Neutrophil (primary cell): Measurements from ENCODE around the gene KHNYN.
A peak's percentile ranks its signal among the peaks of the same experiment; 100 is the strongest.

Experiments used
- H3K27ac ChIP-seq: fragments of 200-600 bp; sonication (generic); 2 replicates; pipeline ENCODE4 v1.5.1; 2016; ENCODE audit warnings: mild to moderate bottlenecking, moderate library complexity
- H3K27me3 ChIP-seq: fragments of 200-600 bp; sonication (generic); 2 replicates; pipeline ENCODE4 v1.6.0; 2016; ENCODE audit warnings: mild to moderate bottlenecking
- H3K36me3 ChIP-seq: fragments of 200-600 bp; sonication (generic); 2 replicates; pipeline ENCODE4 v1.5.1; 2017
- H3K4me1 ChIP-seq, 2 experiments: fragments of 200-600 bp in 1 of 2; sonication (generic) in 1 of 2; 1 replicate in 1 of 2; 2 replicates in 1 of 2; pipeline versions ENCODE4 v1.5.1 to v1.6.1; 2013 to 2016; ENCODE audit warnings: low read depth in 1 of 2, low read length in 1 of 2, mild to moderate bottlenecking in 1 of 2, moderate library complexity in 1 of 2; ENCODE audit not compliant: control insufficient read depth in 1 of 2, insufficient read depth in 1 of 2
- H3K4me3 ChIP-seq, 2 experiments: fragments of 200-600 bp in 1 of 2; sonication (generic) in 1 of 2; 1 replicate in 1 of 2; 2 replicates in 1 of 2; pipeline ENCODE4 v1.5.1; 2013 to 2016; ENCODE audit warnings: low read depth in 1 of 2, low read length in 1 of 2, mild to moderate bottlenecking in 1 of 2, moderate library complexity in 1 of 2
- H3K9me3 ChIP-seq: fragments of 200-600 bp; sonication (generic); 2 replicates; pipeline ENCODE4 v1.5.1; 2016
- TF ChIP-seq, protein P1 (sequence below): fragments of 200-600 bp; sonication (generic); IDR thresholded peaks from 2 replicates; pipeline ENCODE4 v1.5.1; 2016; ENCODE audit warnings: antibody characterized with exemption

Gene KHNYN

DNA sequence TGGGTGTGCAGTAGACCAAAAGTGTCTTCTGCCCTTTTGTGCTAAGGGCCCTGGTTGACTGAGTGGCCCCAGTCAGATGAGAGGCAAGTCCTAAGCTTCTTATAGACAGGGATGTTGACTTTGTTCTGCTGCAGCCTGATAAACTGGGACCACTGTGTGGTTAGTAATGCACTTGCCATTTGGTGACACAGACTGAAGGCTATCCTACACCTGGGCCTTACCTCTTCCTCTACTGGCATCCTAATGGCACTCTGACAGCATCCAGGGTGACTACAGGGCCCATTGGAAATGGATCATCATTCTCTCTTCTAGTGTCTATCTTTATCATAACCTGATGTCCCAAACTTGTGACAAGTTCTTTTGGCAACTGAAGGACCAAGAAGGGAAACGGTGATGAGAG, 9.5 kb downstream of the KHNYN start:
- TF ChIP-seq, protein P1, sequence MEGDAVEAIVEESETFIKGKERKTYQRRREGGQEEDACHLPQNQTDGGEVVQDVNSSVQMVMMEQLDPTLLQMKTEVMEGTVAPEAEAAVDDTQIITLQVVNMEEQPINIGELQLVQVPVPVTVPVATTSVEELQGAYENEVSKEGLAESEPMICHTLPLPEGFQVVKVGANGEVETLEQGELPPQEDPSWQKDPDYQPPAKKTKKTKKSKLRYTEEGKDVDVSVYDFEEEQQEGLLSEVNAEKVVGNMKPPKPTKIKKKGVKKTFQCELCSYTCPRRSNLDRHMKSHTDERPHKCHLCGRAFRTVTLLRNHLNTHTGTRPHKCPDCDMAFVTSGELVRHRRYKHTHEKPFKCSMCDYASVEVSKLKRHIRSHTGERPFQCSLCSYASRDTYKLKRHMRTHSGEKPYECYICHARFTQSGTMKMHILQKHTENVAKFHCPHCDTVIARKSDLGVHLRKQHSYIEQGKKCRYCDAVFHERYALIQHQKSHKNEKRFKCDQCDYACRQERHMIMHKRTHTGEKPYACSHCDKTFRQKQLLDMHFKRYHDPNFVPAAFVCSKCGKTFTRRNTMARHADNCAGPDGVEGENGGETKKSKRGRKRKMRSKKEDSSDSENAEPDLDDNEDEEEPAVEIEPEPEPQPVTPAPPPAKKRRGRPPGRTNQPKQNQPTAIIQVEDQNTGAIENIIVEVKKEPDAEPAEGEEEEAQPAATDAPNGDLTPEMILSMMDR = no peak
- Histone ChIP-seq H3K27ac (no peak overlapping the region), H3K9me3 (no peaks in the 10 kb centered on the region), H3K4me1 (peaks cover 30 to 33% of the 10 kb centered on the region in 2 experiments), H3K4me3 (no peak overlapping the region), H3K36me3 (peaks cover 64% of the 10 kb centered on the region), H3K27me3 (peaks cover 2% of the 10 kb centered on the region)

DNA sequence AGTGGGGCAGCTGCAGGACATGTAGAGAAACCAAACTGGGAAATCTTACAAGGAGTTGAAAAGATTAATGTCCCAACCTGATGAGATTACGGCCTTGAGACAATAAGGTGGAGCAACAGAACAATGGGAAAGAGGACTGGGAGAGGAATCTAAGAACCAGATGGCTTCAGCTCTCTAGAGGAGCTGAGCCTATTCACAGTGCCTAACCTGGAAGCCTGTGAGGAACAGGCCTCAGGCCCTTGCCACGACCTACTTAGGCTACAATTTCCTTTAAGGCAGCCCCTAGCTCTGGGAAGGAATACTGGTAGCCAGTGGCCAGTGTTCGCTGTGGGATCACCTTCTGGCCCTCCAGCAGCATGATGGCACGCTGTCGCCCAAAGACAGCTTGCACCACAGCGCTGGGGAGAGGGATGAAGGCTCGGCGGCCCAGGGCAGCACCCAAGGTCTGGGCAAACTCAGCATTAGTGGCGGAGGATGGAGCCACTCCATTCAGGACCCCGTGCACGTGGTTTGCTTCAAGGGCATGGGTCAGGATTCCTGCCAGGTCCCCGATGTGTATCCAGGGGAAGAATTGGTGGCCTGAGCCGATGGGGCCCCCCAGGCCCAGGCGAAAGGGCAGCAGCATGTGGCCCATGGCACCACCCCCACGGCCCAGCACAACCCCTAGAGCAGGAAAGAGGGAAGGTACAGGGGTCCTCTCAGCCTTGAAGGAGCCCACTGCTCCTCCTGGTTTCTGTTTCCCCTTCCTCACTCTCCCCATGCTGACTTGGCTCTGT, 10.3 kb downstream of the KHNYN start:
- Histone ChIP-seq H3K36me3 (peaks cover 56% of the 10 kb centered on the region), H3K27ac (no peak overlapping the region), H3K9me3 (no peaks in the 10 kb centered on the region), H3K27me3 (peaks cover 10% of the 10 kb centered on the region), H3K4me1 (peaks cover 30 to 33% of the 10 kb centered on the region in 2 experiments), H3K4me3 (no peak overlapping the region)
- TF ChIP-seq, protein P1 = no peak

DNA sequence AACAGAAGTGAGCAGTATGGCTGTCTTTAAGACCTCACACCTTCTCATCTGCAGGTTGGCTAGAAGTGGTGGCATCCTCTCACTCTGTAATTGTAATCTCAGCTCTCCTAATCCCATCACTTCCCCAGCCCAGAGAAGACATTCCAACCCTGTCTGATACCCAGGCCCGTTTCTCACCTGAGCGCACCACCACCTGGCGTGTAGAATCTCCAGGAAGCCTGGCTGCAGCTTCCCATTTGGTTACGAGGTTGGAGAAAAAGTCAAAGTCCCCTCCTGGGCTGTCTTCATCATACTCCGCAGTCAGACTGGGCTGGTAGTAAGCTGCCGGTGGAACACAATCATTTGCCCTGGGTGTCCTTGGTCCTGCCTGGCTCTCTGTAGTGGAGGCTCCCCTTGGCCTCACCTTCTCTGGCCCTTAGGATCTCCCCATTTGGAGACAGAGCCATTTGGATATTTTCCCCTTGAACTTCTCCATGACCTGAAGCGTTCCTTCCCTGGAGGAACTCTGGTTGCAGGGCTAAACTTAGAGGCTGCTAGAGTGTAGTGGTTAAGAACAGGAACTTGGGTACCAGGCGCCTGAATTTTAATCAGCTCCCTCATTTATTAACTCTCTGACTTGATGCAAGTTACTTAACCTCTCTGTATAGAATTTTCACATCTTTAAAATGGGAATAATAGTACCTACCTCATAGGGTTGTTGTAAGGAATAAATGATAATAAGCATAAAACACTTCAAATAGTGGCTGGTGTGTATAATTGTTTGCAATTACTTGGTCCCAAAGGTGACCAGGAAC, 11.0 kb downstream of the KHNYN start:
- Histone ChIP-seq H3K27me3 (peaks cover 18% of the 10 kb centered on the region), H3K9me3 (no peaks in the 10 kb centered on the region), H3K4me1 (peaks cover 30 to 33% of the 10 kb centered on the region in 2 experiments), H3K36me3 (peaks cover 48% of the 10 kb centered on the region), H3K27ac (no peak overlapping the region), H3K4me3 (no peak overlapping the region)
- TF ChIP-seq, protein P1 = no peak

DNA sequence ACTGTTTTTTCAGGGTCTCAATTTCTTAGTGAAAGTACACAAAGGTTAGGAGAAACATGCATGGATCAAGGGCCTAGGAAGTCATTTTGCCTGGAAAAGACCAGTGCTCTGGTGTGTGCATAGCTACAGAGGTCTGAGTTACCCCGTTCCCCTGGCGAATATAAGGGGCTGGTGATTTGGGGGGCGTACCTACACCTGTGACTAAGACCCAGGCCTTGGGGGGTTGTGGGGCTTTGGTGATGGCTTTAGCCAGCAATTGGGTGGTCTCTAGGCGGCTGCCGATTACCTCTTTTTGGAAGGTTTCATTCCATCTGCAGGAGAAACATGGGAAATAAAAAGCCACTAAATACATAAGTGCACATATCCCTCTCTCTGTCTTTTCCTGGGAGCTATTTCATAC, 11.7 kb downstream of the KHNYN start:
- H3K4me3 ChIP-seq = peak overlapping the region in 1 of 2 experiments; percentile 75
- H3K4me1 ChIP-seq = peaks cover 28 to 33% of the 10 kb centered on the region in 2 experiments
- no peak overlapping the region for H3K27ac ChIP-seq
- H3K9me3 ChIP-seq = no peaks in the 10 kb centered on the region
- TF ChIP-seq, protein P1 = no peak
- H3K36me3 ChIP-seq = peaks cover 41% of the 10 kb centered on the region
- peaks cover 24% of the 10 kb centered on the region for H3K27me3 ChIP-seq

DNA sequence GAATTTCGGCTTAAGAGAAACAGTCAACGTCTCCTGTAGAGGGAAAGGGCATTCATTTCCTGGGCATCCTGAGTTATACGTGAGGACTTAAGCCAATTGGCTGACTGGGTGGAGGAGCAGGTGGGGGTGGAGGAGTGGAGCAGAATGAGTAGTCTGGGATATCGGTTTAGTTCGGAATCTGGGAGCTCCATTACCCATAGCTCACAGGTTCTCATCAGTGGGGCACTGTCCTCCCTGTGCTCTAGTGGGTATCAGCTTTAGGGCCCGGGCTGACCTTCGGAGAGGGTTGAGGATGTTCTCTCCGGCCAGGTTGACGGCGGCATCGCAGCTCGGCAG, 12.1 kb downstream of the KHNYN start:
- peaks cover 25% of the 10 kb centered on the region for H3K27me3 ChIP-seq
- TF ChIP-seq, protein P1 = no peak
- peak overlapping the region; percentile 75 for H3K4me3 ChIP-seq
- peaks cover 24 to 30% of the 10 kb centered on the region in 2 experiments for H3K4me1 ChIP-seq
- peak overlapping the region; percentile 81 for H3K27ac ChIP-seq
- no peaks in the 10 kb centered on the region for H3K9me3 ChIP-seq
- peaks cover 38% of the 10 kb centered on the region for H3K36me3 ChIP-seq
